ENCODE data around the gene OR5H15.
"Not testable (repeated sequence)": the region's sequence is repeated elsewhere in the genome, so short reads cannot be mapped to it uniquely, and the experiment has no call there.

Gene OR5H15

DNA sequence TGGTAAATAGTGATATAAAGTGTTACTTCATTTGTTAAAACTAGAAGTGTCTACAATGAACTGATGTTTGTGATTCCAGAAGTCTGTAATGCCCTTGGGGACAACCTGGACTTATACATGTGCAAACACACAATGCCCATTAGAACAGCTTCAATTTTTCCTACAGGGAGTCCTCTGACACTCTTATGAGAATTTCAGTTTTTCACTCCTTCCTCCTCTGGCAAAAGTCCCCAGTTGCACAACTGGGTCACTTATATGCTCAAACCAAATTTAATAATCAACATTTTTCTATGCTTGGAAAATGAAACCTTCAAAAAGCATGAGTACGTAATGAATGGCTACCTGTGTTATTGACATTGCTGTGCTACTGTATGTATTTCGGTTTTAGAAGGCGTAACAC, at the start of gene OR5H15:
Gene OR5H15, plus strand, starts transcription at position 301 of the 400 bp plus-strand sequence. CDS start 2,004 bp downstream, outside the sequence.
- DNase-seq (ENCODE audit: low read depth in 2 of 2), result no peak

DNA sequence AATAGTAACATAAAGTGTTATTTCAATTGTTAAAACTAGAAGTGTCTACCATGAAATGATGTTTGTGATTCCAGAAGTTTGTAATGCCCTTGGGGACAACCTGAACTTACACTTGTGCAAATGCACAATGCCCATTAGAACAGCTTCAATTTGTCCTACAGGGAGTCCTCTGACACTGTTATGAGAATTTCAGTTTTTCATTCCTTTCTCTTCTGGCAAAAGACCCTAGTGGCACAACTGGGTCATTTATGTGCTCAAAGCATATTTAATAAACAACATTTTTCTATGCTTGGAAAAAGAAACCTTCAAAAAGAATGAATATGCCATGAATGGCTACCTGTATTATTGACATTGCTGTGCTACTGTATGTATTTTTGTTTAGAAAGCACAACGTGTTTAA, 36.1 kb upstream of the OR5H15 start, which contains the start of gene OR5H1:
Gene OR5H1, plus strand, starts transcription at position 301 of the 400 bp plus-strand sequence. CDS start 1,977 bp downstream, outside the sequence.
- no peak for DNase-seq (ENCODE audit: low read depth in 2 of 2)

DNA sequence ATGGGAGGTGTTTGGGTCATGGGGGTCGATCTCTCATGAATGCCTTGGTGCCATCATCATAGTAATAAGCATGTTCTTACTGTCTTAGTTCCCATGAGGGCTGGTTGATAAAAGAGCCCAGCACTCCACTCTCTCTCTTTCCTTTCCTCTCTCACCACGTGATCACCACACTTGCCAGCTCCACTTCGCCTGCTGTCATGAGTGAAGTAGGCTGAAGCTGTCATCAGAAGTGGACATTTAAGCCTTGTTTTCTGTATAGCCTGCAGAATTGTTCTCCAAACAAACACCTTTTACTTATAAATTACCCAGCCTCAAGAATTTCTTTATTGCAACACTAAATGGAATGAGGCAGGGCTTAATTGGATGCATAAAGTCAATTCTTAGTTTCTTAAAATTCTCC, 29.9 kb upstream of the OR5H15 start:
- no peak for DNase-seq (ENCODE audit: low read depth in 2 of 2)

DNA sequence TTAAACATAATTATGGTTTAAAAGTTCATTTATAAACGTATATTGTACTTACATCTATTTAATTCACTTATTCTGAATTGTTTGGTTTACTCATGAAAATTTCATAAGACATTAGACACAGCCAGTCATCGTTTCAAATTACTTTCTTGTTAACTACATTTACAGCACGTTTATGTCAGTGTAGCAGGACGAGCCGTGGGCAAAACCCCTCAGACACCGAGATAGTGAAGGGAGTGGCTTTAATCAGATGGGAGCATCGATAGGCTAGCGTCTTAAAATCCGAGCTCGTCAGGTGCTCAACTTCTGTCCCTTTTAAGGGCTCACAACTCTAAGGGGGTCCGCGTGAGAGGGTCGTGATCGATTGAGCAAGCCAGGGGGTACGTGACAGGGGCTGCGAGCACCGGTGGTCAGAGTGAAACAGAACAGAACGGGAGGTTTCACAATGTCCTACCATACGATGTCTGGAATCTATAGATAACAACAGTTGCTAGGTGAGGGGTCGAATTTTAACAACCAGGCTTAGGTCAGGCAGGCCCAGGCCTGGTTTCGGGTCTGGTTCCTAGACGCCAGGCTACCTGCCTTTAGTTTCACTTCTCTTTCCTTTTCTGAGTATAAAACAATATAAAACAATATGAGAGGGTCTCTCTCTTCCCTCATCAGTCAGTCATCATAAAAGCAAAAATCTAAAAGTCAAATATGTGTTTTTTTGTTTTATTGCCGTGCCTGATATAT, 28.5 kb upstream of the OR5H15 start:
- not testable (repeated sequence) for DNase-seq (ENCODE audit: low read depth in 2 of 2)

DNA sequence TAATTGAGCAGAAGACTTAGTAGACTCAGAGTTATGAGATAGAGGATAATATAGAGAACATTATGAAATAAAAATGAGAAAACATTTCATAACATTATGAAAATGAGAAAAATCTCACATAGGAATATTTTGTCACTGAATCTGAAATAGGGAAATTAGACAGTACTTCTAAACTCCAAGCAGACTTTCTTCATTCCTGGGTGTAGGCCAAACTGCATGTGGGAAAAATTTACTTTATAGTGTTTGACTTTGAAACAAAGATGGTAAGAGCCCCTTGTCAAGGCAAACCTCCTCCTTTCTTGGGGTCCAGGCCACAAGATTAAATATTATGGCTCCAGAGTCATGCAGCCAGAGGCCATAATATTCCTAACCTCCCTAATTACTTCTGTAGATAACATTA, 26.0 kb upstream of the OR5H15 start:
- DNase-seq (ENCODE audit: low read depth in 2 of 2), result no peak

DNA sequence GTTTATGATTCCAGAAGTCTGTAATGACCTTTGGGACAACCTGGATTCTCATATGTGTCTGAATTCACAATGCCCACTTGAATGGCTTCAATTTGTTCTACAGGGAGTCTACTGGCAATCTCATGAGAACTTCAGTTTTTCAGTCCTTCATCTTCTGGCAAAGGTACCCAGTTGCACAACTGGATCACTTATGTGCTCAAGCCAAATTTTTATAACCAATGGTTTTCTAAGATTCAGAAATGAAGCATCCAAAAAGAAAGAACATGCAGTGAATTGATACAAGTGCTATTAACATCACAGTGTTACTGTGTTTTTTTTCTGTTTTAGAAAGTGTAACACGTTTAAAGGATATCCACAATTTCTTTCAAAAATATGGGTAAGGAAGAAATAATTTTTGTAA, 19.3 kb upstream of the OR5H15 start, which contains the start of gene OR5H14:
Gene OR5H14, plus strand, starts transcription at position 301 of the 400 bp plus-strand sequence. CDS start 1,907 bp downstream, outside the sequence.
- no peak for DNase-seq (ENCODE audit: low read depth in 2 of 2)

DNA sequence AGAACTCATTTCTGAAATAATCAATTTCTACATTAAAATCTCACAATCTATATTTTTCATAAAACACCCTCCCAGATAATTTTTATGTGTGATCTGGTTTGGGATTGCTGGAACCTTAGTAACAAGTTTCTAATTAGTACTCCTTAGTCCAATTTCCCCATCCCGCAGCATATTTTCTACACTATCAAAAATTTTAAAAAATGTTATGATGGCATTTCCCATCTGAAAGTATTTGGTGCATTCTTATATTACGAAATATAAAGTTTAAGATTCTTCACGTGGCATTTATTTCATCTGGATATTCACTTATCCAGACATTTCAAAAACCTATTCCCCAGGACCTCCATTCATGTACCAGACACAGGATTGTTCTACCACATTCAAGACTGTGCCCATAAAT, 17.7 kb upstream of the OR5H15 start:
- no peak for DNase-seq (ENCODE audit: low read depth in 2 of 2)

DNA sequence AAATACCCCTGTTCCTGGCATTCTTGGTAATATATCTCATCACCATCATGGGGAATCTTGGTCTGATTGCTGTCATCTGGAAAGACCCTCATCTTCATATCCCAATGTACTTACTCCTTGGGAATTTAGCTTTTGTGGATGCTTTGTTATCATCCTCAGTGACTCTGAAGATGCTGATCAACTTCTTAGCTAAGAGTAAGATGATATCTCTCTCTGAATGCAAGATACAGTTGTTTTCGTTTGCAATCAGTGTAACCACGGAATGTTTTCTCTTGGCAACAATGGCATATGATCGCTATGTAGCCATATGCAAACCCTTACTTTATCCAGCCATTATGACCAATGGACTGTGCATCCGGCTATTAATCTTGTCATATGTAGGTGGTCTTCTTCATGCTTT, 17.0 kb upstream of the OR5H15 start:
- DNase-seq (ENCODE audit: low read depth in 2 of 2), result not testable (repeated sequence)

DNA sequence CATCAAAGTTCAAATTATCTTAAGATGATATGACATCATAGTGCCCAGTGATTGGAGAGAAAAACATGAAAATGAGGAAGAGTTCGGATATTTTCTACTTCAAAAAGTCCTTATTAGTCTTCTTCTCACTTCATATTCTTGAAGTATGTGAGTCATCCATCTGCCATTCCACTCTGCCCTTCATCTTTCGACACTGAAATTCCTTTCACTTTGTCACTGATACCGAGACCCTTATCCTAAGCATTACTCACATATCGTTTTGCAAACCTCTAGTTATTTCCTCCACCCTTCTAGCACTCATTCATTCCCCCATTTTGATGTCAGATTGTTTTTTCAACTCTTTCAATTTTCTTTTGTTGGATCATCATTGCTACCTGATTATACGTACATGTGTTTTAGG, 15.3 kb upstream of the OR5H15 start:
- no peak for DNase-seq (ENCODE audit: low read depth in 2 of 2)

DNA sequence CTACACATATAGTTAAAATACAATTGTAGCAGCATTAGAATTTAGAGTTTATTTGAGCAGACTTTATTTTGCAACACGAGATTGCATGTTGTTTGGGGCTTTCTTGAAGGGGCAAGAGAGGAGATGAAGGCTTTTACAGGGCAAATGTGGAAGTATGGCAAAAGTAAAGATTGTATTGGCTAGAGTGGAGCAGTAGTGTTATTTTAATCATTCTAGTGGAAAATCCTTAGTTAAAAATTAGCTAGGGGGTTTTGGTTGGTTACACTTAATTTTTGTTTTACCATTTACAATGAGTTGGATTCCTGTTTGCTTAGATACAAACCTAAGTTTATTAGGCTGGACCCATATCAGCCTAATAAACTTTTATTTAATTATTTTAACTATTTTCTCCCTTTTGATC, 4.6 kb downstream of the OR5H15 start:
- no peak for DNase-seq (ENCODE audit: low read depth in 2 of 2)

DNA sequence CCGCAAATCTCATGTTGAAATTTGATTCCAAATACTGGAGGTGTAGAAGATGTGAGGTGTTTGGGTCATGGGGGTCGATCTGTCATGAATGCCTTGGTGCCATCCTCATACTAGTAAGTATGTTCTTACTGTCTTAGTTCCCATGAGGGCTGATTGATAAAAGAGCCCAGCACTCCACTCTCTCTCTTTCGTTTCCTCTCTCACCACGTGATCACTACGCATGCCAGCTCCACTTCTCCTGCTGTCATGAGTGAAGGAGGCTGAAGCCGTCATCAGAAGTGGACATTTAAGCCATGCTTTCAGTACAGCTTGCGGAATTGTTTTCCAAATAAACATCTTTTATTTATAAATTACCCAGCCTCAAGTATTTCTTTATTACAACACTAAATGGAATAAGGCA, 6.1 kb downstream of the OR5H15 start:
- no peak for DNase-seq (ENCODE audit: low read depth in 2 of 2)

DNA sequence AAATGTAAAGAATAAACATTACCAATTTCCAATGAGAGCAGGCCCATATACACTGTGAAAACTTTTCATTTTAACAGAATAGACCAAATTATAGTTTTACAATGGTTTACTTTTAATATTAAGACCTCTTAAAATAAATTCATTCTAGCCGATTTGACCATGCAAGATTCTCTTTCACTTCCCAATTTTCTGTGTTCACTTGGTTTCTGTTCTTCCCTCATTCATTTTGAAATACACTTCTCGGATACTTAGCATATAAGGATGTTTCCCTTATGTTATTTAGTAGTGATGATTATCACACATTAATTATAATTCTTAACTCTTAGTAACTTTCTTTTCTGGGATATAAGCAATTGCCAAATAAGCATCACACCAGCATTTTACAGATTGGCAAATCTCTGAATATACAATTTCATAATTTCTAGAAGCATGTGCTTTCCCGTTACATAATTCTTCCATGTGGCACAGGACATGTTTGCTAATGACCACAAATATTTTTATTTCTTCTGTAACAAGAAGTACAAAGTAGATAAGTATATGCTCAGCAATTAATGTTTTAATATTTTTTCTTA, 13.9 kb downstream of the OR5H15 start:
- no peak for DNase-seq (ENCODE audit: low read depth in 2 of 2)

DNA sequence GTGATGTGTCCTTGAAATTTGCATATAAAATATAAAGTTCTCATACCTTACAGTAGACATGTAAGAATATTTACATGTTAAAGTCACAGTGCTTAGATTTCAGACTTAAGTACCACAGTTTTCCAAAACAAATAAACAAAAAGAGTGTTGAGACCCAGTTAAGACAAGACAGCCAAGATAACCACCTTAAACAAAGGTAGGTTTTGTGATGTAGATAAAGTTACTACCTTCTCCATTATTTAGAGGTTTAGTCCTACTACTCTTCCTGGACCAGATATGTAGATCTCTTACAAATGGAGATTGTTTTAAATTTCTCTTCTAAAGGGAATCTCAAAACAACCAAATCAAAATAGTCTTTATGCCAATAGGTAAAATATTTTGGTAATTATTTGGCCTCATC, 15.7 kb downstream of the OR5H15 start:
- DNase-seq (ENCODE audit: low read depth in 2 of 2), result no peak

DNA sequence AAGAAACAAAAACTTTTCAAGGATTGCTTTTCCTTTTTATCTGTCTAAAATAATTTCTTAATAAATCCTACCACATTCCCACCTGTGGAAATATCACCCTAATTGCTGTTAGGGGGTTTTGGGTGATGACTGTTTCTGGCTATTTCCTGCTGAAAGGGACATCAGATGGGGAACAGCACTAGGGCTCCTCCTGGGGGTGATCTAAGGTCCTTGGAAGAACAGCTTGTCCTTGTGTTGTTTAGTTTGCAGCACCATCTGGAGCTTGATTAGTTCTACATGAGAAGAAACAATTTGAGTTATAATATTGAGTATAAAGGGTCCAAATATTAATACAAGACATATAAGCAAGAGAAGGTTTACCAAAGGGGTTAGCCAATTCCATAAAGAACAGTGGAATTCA, 18.7 kb downstream of the OR5H15 start:
- DNase-seq (ENCODE audit: low read depth in 2 of 2), result no peak

DNA sequence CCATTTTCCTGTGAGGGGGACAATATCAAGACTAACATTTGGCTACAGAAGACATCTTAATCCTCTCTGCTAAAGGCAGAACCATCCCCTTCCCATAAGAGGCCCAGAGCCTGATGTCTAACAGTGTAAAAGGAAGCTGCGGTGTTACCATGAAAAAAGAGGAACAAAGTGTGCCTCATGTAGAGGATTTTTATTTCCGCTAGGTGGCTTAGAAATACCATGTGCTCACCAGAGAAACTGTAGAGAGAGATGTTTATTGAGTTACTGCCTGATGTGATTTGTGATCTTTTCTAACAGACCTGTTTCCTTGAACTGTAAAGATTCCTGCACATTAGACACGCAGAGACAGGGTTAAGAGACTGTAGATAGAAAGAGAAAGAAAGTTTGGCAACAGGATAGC, 22.0 kb downstream of the OR5H15 start:
- no peak for DNase-seq (ENCODE audit: low read depth in 2 of 2)

DNA sequence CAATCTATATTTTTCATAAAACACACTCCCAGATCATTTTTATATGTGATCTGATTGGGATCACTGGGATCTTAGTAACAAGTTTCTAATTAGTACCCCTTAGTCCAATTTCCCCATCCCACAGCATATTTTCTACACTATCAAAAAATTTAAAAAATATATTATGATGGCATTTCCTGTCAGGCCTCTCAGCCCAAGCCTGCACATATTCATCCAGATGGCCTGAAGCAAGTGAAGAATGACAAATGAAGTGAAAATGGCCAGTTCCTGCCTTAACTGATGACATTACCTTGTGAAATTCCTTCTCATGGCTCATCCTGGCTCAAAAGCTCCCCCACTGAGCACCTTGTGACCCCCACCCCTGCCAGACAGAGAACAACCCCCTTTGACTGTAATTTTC, 24.4 kb downstream of the OR5H15 start:
- not testable (repeated sequence) for DNase-seq (ENCODE audit: low read depth in 2 of 2)

DNA sequence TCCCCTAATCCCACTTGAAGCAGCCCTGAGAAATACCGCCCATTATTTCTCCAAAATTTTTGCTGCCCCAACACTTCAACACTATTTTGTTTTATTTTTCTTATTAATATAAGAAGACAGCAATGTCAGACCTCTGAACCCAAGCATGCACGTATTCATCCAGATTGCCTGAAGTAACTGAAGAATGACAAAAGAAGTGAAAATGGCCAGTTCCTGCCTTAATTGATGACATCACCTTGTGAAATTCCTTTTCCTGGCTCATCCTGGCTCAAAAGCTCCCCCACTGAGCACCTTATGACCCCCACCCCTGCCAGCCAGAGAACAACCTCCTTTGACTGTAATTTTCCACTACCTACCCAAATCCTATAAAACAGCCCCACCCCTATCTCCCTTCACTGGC, 29.8 kb downstream of the OR5H15 start:
- DNase-seq (ENCODE audit: low read depth in 2 of 2), result not testable (repeated sequence)

DNA sequence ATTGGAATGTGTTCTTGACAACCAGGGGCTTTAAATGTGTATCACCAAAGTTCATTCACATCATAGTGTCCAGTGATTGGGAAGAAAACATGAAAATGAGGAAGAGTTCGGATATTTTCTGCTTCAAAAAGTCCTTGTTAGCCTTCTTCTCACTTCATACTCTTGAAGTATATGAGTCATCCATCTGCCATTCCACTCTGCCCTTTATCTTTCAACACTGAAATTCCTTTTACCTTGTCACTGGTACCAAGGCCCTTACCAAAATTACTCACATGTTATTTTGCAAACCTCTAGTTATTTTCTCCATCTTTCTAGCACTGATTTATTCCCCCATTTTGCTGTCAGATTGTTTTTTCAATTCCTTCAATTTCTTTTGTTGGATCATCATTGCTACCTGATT, 32.5 kb downstream of the OR5H15 start:
- no peak for DNase-seq (ENCODE audit: low read depth in 2 of 2)

DNA sequence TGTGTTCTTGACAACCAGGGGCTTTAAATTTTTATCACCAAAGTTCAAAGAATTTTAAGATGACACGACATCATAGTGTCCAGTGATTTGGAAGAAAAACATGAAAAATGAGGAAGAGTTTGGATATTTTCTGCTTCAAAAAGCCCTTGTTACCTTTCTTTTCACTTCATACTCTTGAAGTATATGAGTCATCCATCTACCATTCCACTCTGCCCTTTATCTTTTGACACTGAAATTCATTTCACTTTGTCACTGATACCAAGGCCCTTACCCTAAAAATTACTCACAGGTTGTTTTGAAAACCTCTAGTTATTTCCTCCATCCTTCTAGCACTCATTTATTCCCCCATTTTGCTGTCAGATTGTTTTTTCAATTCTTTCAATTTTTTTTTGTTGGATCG, 42.7 kb downstream of the OR5H15 start:
- DNase-seq (ENCODE audit: low read depth in 2 of 2), result no peak

DNA sequence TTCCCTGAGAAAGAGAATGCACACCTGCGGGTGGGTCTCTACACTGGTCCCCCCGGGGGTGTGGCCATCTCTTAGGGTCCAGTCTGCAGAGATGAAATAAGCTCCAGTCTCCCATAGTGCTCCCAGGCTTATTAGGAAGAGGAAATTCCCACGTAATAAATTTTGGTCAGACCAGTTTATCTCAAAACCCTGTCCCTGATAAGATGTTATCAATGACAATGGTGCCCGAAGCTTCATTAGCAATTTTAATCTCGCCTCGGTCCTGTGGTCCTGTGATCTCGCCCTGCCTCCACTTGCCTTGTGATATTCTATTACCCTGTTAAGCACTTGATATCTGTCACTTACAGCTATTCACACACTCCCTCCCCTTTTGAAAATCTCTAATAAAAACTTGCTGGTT, 46.8 kb downstream of the OR5H15 start:
- DNase-seq (ENCODE audit: low read depth in 2 of 2), result no peak

DNA sequence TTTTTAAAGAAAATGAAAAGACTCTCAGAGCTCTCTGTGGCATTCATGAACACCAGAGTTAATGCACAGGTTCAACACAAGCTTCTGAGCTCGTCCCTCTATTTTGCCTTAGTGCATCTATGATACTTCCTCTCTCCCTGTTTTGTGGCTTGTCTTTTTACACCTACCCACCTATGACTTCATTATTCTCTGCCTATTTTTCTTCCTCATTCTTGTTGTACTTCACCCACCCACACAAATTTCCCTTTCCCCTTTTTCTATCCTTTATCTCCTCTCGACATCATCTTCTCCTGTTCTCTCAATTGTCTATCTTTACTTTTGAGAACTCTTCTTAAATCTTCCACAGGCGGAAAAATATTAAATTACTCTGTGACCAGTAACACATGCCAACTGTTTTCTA, 48.6 kb downstream of the OR5H15 start:
- no peak for DNase-seq (ENCODE audit: low read depth in 2 of 2)
